ENCODE data around the gene CCL11. TPM values are rescaled to one million over a fixed set of nuclear protein-coding genes. Genes with fewer than 3 reads are reported as not detected.

CCL11 gene
- total and polyA plus RNA-seq, 2 of the 13 experiments (the other 11 are each of a cell fraction or from before 2014, with no cell fraction given): not detected

DNA sequence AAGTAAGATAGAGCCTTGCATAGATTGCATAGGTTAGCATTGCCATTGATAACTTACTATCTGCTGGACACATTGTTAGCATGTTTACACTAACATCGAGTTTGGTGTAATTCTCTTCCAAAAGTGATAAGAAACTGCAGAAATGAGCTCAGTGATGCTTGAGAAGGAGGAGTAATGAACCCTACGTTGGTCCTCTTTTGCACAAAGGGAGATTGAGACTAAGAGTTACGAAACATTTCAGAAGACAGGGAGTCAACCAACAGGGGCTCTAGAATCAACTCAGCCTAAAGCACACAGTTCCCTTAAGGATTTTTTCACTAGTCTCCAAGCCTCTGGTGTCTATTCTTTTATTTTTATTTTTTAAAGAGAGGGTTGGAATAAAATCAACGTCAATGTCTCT, 8.7 kb upstream of the CCL11 start (continued):
- TF ChIP-seq, protein P1, sequence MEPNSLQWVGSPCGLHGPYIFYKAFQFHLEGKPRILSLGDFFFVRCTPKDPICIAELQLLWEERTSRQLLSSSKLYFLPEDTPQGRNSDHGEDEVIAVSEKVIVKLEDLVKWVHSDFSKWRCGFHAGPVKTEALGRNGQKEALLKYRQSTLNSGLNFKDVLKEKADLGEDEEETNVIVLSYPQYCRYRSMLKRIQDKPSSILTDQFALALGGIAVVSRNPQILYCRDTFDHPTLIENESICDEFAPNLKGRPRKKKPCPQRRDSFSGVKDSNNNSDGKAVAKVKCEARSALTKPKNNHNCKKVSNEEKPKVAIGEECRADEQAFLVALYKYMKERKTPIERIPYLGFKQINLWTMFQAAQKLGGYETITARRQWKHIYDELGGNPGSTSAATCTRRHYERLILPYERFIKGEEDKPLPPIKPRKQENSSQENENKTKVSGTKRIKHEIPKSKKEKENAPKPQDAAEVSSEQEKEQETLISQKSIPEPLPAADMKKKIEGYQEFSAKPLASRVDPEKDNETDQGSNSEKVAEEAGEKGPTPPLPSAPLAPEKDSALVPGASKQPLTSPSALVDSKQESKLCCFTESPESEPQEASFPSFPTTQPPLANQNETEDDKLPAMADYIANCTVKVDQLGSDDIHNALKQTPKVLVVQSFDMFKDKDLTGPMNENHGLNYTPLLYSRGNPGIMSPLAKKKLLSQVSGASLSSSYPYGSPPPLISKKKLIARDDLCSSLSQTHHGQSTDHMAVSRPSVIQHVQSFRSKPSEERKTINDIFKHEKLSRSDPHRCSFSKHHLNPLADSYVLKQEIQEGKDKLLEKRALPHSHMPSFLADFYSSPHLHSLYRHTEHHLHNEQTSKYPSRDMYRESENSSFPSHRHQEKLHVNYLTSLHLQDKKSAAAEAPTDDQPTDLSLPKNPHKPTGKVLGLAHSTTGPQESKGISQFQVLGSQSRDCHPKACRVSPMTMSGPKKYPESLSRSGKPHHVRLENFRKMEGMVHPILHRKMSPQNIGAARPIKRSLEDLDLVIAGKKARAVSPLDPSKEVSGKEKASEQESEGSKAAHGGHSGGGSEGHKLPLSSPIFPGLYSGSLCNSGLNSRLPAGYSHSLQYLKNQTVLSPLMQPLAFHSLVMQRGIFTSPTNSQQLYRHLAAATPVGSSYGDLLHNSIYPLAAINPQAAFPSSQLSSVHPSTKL (CRISPR knock-in tag; IDR thresholded peaks at IDR 0.05): no peak
- no peak for TF ChIP-seq HDAC6 (IDR thresholded peaks at IDR 0.05; ENCODE audit: low read depth, low read length)
- no peak for TF ChIP-seq U2AF1 (optimal IDR thresholded peaks at IDR 0.05; ENCODE audit: low read depth, low read length)

DNA sequence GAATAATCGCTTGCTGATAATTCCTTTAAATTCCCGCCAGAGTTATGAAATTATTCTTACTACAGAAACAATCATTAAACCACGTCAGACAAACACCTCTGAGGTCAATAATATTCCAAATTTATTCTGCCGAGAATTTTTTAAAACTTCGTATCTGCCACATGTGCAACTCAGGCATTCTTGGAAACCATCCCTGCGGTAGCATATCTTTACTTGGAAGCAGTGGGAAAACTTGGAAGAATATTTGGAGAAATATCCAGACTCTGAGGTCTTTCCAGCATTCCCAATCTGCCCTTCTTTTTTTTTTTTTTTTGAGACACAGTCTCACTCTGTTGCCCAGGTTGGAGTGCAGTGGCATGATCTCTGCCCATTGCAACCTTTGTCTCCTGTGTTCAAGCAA, 2.0 kb upstream of the CCL11 start:
- no TSS peak for BruUV-seq (replicated peaks)
- Histone ChIP-seq H3K9me3 (ENCODE audit: low read length) (no peaks in the 10 kb centered on the region), H3K27me3 (ENCODE audit: control insufficient read depth in 1 of 2, insufficient read depth in 2 of 2, low read length in 2 of 2) (no peaks in the 10 kb centered on the region; a peak in 1 of 5 replicates), H3K4me2 (ENCODE audit: low read depth, low read length) (no peak overlapping the region), H3K9ac (ENCODE audit: insufficient read depth, low read depth, low read length) (no peak overlapping the region), H3K27ac (ENCODE audit: extremely low read length, insufficient read depth, low read length) (no peak overlapping the region), H3K4me1 (ENCODE audit: insufficient read depth, low read length) (no peaks in the 10 kb centered on the region), H2AFZ (ENCODE audit: low read length) (no peak overlapping the region), H3K36me3 (replicated peaks in 1 of 2; ENCODE audit: control insufficient read depth in 1 of 2, insufficient read depth in 2 of 2, low read length in 2 of 2) (no peaks in the 10 kb centered on the region), H3K79me2 (ENCODE audit: insufficient read depth, low read length) (no peaks in the 10 kb centered on the region), H4K20me1 (ENCODE audit: insufficient read depth, low read length) (no peaks in the 10 kb centered on the region), H3K4me3 (replicated peaks in 1 of 3; ENCODE audit: insufficient read depth in 1 of 3, low read depth in 2 of 3, low read length in 3 of 3) (no peak overlapping the region)
- ChIA-PET POLR2A (no interaction called here), CTCF (ENCODE audit: low intra/inter-chr PET ratio, low total read pairs) (no interaction called here)
- FAIRE-seq (no peak), DNase-seq (ENCODE audit: low spot score) (no peak), ATAC-seq (no peak)
- intact Hi-C loops (cut with micrococcal nuclease; ENCODE audit: unreplicated experiment): no loop called here
- no peak for TF ChIP-seq ZNF260 (CRISPR knock-in tag; IDR thresholded peaks at IDR 0.05; ENCODE audit: borderline replicate concordance, low read depth)
- TF ChIP-seq AGO2 (optimal IDR thresholded peaks at IDR 0.05; ENCODE audit: low read depth, low read length): no peak
- TF ChIP-seq, protein P2, sequence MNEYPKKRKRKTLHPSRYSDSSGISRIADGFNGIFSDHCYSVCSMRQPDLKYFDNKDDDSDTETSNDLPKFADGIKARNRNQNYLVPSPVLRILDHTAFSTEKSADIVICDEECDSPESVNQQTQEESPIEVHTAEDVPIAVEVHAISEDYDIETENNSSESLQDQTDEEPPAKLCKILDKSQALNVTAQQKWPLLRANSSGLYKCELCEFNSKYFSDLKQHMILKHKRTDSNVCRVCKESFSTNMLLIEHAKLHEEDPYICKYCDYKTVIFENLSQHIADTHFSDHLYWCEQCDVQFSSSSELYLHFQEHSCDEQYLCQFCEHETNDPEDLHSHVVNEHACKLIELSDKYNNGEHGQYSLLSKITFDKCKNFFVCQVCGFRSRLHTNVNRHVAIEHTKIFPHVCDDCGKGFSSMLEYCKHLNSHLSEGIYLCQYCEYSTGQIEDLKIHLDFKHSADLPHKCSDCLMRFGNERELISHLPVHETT (CRISPR knock-in tag; conservative IDR thresholded peaks at IDR 0.05): no peak
- TF ChIP-seq, protein P3, sequence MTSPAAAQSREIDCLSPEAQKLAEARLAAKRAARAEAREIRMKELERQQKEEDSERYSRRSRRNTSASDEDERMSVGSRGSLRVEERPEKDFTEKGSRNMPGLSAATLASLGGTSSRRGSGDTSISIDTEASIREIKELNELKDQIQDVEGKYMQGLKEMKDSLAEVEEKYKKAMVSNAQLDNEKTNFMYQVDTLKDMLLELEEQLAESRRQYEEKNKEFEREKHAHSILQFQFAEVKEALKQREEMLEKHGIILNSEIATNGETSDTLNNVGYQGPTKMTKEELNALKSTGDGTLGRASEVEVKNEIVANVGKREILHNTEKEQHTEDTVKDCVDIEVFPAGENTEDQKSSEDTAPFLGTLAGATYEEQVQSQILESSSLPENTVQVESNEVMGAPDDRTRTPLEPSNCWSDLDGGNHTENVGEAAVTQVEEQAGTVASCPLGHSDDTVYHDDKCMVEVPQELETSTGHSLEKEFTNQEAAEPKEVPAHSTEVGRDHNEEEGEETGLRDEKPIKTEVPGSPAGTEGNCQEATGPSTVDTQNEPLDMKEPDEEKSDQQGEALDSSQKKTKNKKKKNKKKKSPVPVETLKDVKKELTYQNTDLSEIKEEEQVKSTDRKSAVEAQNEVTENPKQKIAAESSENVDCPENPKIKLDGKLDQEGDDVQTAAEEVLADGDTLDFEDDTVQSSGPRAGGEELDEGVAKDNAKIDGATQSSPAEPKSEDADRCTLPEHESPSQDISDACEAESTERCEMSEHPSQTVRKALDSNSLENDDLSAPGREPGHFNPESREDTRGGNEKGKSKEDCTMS (CRISPR knock-in tag; conservative IDR thresholded peaks at IDR 0.05): no peak
- in situ Hi-C loops (cut with HindIII; ENCODE audit: extremely low pct_ligation_motif_present, low pct_unique_long_range_greater_than_20kb): no loop called here
- 40% methylated on average over 6 of the region's 6 CpGs for WGBS (ENCODE audit: low lambda C conversion rate)
